HAP-1 (cell line): ENCODE measurements around the gene SYPL1.

Source experiments
- DNase-seq, 2 experiments: peaks; one replicate each; pipeline ENCODE4 v3.0.0-alpha.2; 2016 to 2020; ENCODE audit warnings: low spot score in 2 of 2
- H3K27me3 ChIP-seq: fragments of 250-450 bp; sonication (Bioruptor Pico); 2 replicates; pipeline ENCODE4 v1.5.1; 2020; ENCODE audit warnings: low read depth, mild to moderate bottlenecking, moderate library complexity
- H3K36me3 ChIP-seq: fragments of 250-450 bp; sonication (Bioruptor Pico); replicated peaks from 2 replicates; pipeline ENCODE4 v1.5.1; 2020; ENCODE audit warnings: mild to moderate bottlenecking
- H3K4me1 ChIP-seq: fragments of 250-450 bp; sonication (Bioruptor Pico); 2 replicates; pipeline ENCODE4 v1.5.1; 2020; ENCODE audit warnings: mild to moderate bottlenecking
- H3K4me3 ChIP-seq: fragments of 250-450 bp; sonication (Bioruptor Pico); 2 replicates; pipeline ENCODE4 v1.5.1; 2020; ENCODE audit warnings: mild to moderate bottlenecking, moderate library complexity
- H3K9me3 ChIP-seq: fragments of 250-450 bp; sonication (Bioruptor Pico); 2 replicates; pipeline ENCODE4 v1.5.1; 2020; ENCODE audit warnings: mild to moderate bottlenecking, moderate library complexity
- in situ Hi-C: fragments of 300-500 bp; cut with MboI; formaldehyde crosslinking; loops from 3 replicates; pipeline ENCODE4 v1.14.3; 2020; ENCODE audit warnings: low sequenced_read_pairs, inconsistent platforms, mixed read lengths

The SYPL1 gene

DNA sequence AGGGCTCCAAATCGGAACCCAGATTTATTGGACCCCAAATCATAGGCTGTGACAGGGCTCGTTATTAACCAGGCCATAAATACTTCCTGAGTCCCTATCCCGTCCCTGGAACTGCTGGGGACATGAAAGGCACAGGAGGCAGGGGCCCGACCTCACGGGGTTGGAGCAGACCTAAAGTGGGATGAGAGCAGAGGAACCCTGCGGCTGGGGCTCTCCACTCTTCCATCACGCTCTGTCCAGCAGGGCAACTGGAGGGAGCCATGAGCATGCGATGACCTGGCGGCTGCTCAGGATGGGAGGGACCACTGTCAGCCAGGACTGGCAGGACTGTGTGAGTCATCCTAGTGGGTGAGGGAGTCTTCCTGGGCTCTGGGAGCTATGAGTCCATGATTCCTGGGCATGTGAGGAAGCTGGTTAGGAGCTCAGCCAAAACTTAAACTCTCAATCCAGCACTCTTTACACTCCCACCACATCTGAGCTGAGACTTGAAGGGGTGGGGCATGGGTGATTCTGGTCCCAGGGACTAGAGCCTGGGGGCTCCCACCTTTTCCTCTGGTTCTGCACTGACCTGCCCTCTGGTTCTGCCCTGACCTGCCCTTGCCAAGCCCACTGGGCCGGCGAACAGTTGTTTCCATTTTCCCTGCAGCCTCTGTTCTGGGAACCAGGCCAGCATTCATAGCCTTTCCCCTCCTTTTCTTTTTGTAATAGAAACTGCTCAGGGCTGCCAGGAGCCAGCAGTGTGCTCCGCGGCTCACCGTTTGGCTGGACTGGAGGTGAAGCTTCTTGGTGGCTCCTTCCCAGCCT lies 47.1 kb downstream of the SYPL1 start:
- Histone ChIP-seq H3K36me3 (no peaks in the 10 kb centered on the region), H3K27me3 (no peaks in the 10 kb centered on the region), H3K9me3 (no peaks in the 10 kb centered on the region), H3K4me3 (no peak overlapping the region), H3K4me1 (peaks cover 5% of the 10 kb centered on the region; the same call in 1 of the 2 replicates)
- in situ Hi-C loops: loop anchor here (25.0 kb wide), 1 partner anchor 397 kb away; no protein-coding TSS in a partner anchor
- DNase-seq: peak in 1 of 2 experiments; percentile 39

DNA sequence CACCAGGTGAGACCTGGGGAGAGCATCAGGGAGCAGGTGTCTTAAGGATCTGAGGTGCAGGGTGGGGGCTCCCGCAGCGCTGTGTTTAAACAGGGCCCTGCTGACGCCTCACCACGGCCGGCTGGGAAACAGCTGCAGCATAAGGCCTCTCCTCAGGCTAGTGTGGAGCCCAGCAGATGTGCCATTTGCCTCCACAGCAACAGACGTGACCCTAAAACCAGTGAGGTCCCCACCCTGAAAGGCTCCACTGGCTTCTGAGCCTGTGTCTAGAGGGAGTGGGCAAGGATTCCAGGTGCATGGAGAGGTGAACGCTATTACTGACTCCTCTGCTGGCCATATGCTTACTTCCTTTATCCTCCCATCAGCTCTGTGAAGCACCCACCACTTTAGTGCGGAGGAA lies 47.8 kb downstream of the SYPL1 start:
- H3K27me3 ChIP-seq: no peaks in the 10 kb centered on the region
- H3K36me3 ChIP-seq: no peaks in the 10 kb centered on the region
- DNase-seq: no peak
- H3K4me3 ChIP-seq: no peak overlapping the region
- H3K4me1 ChIP-seq: peaks cover 5% of the 10 kb centered on the region; the same call in 1 of the 2 replicates
- in situ Hi-C loops: loop anchor here (25.0 kb wide), 1 partner anchor 398 kb away; no protein-coding TSS in a partner anchor
- no peaks in the 10 kb centered on the region for H3K9me3 ChIP-seq

DNA sequence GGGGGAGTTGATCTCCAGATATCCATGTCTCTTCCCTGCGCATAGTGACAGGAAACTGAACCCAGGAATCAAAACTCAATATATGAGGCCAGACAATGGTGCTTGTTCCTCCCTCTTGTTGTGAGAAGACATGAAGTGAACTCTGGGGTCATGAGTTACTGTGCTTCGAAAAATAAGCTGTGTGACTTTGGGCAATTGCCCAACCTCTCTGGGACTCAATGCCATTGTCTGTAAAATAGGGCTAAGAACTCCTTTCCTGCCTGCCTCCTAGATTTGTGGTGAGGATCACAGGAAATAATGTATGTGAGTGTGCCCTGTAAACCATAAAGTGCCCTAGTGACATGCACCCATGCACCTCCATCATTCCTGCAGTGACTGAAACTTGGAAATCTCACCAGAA lies 48.4 kb downstream of the SYPL1 start:
- H3K4me1 ChIP-seq: peaks cover 5% of the 10 kb centered on the region; the same call in 1 of the 2 replicates
- no peaks in the 10 kb centered on the region for H3K36me3 ChIP-seq
- H3K27me3 ChIP-seq: no peaks in the 10 kb centered on the region
- no peaks in the 10 kb centered on the region for H3K9me3 ChIP-seq
- H3K4me3 ChIP-seq: no peak overlapping the region
- in situ Hi-C loops: loop anchor here (25.0 kb wide), 1 partner anchor 399 kb away; no protein-coding TSS in a partner anchor
- no peak for DNase-seq

DNA sequence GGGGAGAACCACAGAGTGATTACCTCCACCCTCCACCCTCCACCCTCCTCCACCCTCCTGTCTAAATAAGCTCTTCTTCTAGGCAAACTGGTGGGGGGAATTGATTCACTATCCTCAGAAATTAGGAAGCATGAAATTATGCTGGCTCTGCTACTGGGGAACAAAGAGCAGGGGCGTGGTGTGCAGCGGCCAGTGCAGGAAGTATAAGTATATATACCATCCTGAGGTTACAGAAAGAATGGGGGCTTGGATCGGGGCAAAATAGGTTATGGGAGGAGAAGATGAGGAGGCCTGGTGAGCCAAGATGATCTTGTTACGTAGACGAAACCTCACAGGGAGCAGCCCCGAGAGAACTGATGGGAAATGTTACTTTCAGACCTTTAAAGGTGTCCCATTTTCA lies 49.1 kb downstream of the SYPL1 start:
- H3K4me1 ChIP-seq: peaks cover 5% of the 10 kb centered on the region; the same call in 1 of the 2 replicates
- H3K4me3 ChIP-seq: no peak overlapping the region
- no peak for DNase-seq
- no peaks in the 10 kb centered on the region for H3K36me3 ChIP-seq
- in situ Hi-C loops: loop anchor here (25.0 kb wide), 1 partner anchor 399 kb away; no protein-coding TSS in a partner anchor
- H3K9me3 ChIP-seq: no peaks in the 10 kb centered on the region
- H3K27me3 ChIP-seq: no peaks in the 10 kb centered on the region

DNA sequence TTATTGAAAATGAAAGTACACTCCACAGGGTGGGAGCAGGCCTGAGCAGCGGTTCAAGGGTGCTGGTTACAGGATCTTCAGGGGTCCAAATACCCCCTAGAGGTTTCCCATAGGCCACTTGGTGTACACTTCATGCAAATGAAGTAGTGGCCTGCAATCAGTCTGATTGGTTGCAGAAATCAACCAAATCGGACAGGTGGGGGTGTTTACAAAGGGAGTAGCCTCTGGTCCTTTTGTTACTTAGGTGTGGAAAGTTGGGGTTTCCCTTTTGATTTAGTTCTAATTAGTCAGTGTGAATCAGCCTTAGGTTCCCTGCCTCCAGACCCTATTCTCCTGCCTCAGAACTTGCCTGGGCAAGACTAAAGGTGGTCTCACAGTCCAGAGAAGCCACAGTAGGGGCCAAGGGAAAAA lies 49.6 kb downstream of the SYPL1 start:
- H3K4me3 ChIP-seq: no peak overlapping the region

DNA sequence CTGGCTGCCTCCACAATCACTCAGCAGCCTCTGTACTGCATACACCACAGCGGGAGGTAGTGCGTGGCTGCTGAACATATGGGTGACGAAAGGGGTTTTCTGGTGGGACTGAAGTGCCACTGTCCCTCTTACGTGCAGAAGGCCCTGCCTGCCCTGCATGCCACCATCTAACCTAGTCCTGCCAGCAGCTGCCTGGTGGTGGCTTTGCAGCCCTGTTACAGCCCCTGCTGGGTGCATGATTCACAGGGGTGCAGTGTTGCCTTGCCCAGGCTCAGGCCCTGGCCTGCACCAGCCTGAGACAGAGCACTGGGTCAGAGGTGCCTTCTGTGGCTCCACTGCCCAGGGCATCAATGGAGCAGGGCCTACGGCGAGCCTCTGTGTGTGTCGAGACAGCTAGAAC lies 50.1 kb downstream of the SYPL1 start:
- H3K27me3 ChIP-seq: no peaks in the 10 kb centered on the region
- peaks cover 5% of the 10 kb centered on the region; the same call in 1 of the 2 replicates for H3K4me1 ChIP-seq
- no peak overlapping the region for H3K4me3 ChIP-seq
- no peaks in the 10 kb centered on the region for H3K36me3 ChIP-seq
- no peak for DNase-seq
- no peaks in the 10 kb centered on the region for H3K9me3 ChIP-seq
- in situ Hi-C loops: loop anchor here (25.0 kb wide), 1 partner anchor 400 kb away; no protein-coding TSS in a partner anchor

More for the DNA sequence above, 49.6 kb downstream of the SYPL1 start:
- H3K27me3 ChIP-seq: no peaks in the 10 kb centered on the region
- no peak for DNase-seq
- H3K9me3 ChIP-seq: no peaks in the 10 kb centered on the region
- H3K36me3 ChIP-seq: no peaks in the 10 kb centered on the region
- peaks cover 5% of the 10 kb centered on the region; the same call in 1 of the 2 replicates for H3K4me1 ChIP-seq
- in situ Hi-C loops: loop anchor here (25.0 kb wide), 1 partner anchor 400 kb away; no protein-coding TSS in a partner anchor

DNA sequence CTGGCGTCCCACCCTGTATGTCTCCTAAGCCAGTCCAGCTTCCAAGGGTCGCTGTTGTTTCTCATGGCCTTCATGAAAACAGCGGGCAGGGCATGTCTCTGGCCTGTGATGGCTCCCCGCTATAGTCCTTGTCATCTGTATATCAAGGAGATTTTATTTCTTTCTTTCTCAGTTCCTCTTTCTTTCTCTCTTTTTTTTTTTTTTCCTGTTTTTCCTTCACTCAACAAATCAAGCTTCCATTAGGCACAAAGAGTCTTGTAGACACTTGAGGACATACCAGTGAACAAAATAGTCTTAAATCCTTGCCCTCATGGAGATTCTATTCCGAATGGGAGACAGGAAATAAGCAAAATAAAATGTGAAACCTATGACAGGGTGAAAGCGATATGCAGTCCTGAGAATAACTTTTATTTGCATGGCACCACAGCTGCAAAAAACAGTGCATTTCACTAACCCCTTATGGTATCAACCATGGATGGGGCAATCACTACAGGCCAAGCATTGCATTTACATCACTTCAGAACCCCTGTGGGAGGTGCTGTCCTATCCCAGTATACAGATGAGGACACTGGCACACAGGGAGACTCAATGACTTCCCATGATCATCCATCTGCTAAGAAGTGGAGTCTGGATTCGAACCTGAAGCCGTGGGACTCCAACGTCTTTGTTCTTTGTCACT lies 50.7 kb downstream of the SYPL1 start:
- DNase-seq: no peak
- Histone ChIP-seq H3K36me3 (no peaks in the 10 kb centered on the region), H3K4me1 (peaks cover 5% of the 10 kb centered on the region; the same call in 1 of the 2 replicates), H3K27me3 (no peaks in the 10 kb centered on the region), H3K9me3 (no peaks in the 10 kb centered on the region), H3K4me3 (no peak overlapping the region)
- in situ Hi-C loops: loop anchor here (25.0 kb wide), 1 partner anchor 401 kb away; no protein-coding TSS in a partner anchor

DNA sequence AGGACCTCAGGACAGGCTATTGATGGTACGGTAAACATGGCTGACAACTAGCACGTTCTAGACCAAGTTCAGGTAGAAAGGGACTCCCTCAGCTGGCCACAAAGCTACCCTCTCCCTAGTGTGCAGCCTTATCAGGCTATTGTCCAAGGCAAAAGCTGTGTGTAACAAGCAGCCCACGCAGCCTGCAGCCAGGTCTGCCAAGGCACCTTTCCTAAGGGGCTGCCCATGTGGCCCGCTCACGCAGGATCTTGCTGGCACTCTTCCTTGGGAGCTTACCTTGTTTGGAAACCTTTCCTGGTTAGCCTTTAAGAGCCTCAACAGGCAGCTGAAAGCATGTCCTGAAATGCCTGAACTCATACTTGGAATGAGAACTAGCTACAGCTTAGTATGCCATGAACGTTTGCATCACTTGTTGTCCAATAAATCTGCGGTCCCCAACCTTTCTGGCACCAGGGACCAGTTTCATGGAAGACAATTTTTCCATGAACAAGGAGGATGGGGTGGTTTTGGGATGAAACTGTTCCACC lies 51.7 kb downstream of the SYPL1 start:
- peaks cover 1% of the 10 kb centered on the region; the same call in 1 of the 2 replicates for H3K4me1 ChIP-seq

DNA sequence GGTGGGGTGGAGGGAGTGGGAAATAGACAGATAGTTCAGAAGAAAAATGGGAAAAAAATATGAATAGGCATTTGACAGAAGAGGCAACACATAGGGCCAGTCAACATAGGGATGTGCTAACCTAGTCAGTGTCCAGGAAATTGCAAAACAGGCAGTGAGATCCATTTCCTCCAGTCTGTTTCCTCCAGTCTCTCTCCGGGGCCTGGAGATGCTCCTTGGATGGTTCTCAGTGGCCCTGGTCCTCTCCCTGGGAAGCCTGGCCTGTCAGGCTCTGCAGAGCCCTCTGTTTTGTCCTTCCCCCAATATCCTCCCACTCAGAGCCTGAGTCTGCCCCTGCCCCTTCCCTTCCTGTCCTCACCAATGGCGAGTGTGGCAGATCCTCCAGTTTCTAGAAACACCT lies 52.6 kb downstream of the SYPL1 start:
- DNase-seq: no peak
- no peaks in the 10 kb centered on the region for H3K36me3 ChIP-seq
- no peaks in the 10 kb centered on the region for H3K27me3 ChIP-seq
- no peaks in the 10 kb centered on the region for H3K4me1 ChIP-seq
- H3K9me3 ChIP-seq: no peaks in the 10 kb centered on the region
- no peak overlapping the region for H3K4me3 ChIP-seq
- in situ Hi-C loops: loop anchor here (5.0 to 25.0 kb wide), 2 partner anchors 93 to 403 kb away; no protein-coding TSS in a partner anchor

More for the DNA sequence above, 51.7 kb downstream of the SYPL1 start:
- no peak for DNase-seq
- Histone ChIP-seq H3K9me3 (no peaks in the 10 kb centered on the region), H3K27me3 (no peaks in the 10 kb centered on the region), H3K4me3 (no peak overlapping the region), H3K36me3 (no peaks in the 10 kb centered on the region)
- in situ Hi-C loops: loop anchor here (25.0 kb wide), 1 partner anchor 402 kb away; no protein-coding TSS in a partner anchor

DNA sequence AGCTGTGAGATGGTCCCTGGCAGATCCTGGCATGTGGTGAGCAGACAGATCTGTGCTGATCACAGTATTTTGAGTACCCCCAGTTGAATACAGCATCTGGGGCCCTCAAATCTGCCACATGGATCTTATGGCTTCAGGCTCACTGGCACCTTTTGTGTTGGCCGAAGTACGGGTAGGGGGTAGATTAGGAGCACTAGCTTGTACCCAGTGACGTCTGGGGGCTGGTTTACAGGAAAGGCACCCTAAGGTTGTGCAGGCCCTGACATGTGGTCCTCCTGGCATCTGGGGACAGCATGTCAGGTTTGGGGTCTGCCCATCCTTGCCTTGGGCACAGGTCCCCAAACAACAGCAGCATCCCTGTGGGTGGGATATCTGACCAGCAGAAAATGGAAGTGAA lies 53.2 kb downstream of the SYPL1 start:
- Histone ChIP-seq H3K4me3 (no peak overlapping the region), H3K27me3 (no peaks in the 10 kb centered on the region), H3K36me3 (no peaks in the 10 kb centered on the region), H3K9me3 (no peaks in the 10 kb centered on the region), H3K4me1 (no peaks in the 10 kb centered on the region)
- no peak for DNase-seq
- in situ Hi-C loops: loop anchor here (5.0 to 25.0 kb wide), 2 partner anchors 93 to 403 kb away; no protein-coding TSS in a partner anchor

DNA sequence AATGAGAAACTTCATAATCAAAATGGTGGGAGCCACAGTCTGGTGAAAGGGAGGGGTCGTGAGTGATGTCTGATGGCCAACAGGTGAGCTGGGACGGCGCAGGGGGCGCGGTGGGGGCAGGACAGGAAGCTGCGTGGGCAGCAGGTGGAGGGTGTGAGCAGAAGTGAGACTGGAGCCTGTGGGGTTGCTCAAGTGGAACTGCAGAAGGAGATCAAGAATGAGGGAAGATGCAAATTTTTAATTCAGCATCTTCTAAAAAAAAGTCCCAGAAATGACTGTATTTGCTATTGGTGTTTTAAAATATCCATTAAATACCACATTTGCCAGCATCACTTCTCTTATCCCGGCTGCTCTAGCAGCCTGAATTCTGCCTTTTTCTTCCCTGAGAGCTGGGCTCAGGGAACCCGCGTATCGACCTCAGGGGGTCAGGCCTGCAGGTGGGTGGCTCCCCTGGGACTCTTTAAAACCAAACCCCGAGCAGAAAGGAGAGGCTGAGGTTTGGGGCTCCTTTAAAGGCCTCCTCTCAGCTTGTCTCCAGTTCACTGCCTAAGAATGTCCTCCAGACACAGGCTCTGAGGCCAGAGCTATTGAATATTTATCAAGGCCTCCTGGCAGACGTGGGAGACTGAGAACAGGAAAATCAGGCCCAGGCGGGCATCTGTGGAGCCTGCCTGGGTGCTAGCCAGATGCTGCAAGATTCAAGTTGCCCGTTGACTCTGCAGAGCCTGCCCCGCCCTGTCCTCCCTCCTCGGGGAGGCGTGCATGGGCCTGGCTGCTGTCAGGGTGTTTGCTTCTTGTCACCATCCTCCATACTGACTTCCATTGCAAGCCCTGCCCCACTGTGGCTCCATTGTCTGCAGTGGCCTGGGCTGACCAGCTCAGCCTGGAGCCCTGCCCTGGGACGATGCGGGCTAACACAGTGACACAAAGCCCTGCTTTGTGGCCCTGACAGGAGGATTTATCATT lies 53.9 kb downstream of the SYPL1 start:
- in situ Hi-C loops: loop anchor here (5.0 to 25.0 kb wide), 2 partner anchors 94 to 404 kb away; no protein-coding TSS in a partner anchor
- DNase-seq: no peak
- H3K36me3 ChIP-seq: no peaks in the 10 kb centered on the region
- no peaks in the 10 kb centered on the region for H3K9me3 ChIP-seq
- H3K4me1 ChIP-seq: no peaks in the 10 kb centered on the region
- H3K4me3 ChIP-seq: no peak overlapping the region
- 0 out of 2 replicates have a peak, but pooled peaks cover 2% of the 10 kb centered on the region for H3K27me3 ChIP-seq

DNA sequence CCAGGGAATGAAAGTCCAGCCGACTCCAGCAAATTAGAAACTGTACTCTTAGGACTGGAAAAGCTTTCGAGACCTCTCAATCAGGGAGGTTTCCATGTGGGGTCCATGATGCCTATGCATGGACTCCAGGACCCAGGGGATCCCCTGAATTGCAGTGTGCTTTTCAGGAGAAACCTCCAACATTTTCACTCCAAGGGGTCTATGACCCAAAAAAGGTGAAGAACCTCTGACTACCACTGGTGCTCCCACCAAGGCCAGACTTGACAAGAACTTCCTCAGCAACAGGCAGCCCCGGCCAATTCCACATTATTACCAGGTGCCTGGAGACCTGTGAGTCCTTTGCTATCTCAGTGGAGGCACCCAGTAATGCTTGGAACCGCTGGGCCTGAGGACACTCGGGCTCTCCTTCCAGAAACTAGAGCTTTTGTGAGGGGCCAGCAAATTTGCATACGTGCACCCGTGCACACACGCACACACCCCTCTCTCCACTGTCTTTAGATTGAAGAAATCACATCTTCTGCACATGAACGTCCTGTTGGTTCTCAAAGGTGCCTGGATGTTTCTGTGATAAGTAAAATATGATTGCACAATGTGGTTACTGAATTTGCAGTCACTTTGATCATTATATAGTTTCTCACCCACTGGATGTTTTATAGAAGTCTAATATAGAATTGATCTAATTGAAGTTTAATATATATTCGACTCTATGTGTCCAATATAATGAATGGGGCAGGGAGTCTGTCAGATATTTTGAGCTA lies 54.7 kb downstream of the SYPL1 start:
- H3K27me3 ChIP-seq: peaks cover 6% of the 10 kb centered on the region; the same call in 1 of the 2 replicates
- H3K4me3 ChIP-seq: no peak overlapping the region
- H3K36me3 ChIP-seq: no peaks in the 10 kb centered on the region
- in situ Hi-C loops: loop anchor here (5.0 to 25.0 kb wide), 2 partner anchors 95 to 405 kb away; no protein-coding TSS in a partner anchor
- DNase-seq: no peak
- H3K9me3 ChIP-seq: no peaks in the 10 kb centered on the region
- H3K4me1 ChIP-seq: no peaks in the 10 kb centered on the region
